HG03457 (cell line): ENCODE results near the gene MICB.
"Not testable (repeated sequence)": the region's sequence is repeated elsewhere in the genome, so short reads cannot be mapped to it uniquely, and the experiment has no call there.

Source experiments
- ATAC-seq: cut with Tn5 transposase; IDR thresholded peaks from one replicate; pipeline ENCODE4 v1.9.1; 2021; ENCODE audit warnings: moderate number of reproducible peaks; ENCODE audit not compliant: unreplicated experiment

MICB gene

DNA sequence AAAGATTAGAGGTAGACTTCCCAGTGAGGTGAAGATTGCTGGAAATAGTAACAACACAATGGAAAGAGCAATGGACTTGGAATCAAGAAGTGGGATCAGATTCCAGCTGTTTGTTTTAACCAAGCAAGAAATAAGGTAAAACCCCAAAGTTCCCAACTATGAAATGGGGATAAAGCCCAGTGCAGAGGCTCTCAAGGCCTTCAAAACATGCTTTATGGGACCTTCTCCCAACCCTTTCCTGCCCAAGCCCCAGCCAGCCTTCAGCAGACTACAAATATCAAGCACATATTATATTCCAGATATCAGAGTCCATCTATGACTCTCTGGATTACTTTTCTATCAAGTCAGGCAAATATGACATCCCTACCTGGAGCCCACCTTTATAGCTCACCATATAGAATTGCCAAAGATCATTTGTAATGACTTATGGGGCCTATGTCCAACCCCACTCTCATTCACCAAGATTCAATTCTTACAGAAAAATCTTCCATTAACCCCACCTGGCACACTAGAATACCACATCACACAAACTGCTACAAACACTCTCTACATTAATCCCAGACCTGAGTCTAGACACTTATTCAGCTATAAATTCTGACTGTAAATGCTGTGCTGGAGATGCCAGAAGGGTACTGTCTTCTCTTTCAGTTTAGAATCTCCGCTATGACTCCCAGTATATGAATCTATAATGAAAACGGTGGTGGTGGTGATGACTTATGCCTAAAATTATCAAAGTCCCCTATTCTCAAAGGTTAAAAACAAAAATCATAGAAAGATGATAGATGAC lies 37.8 kb downstream of the MICB start:
- no peak for ATAC-seq

DNA sequence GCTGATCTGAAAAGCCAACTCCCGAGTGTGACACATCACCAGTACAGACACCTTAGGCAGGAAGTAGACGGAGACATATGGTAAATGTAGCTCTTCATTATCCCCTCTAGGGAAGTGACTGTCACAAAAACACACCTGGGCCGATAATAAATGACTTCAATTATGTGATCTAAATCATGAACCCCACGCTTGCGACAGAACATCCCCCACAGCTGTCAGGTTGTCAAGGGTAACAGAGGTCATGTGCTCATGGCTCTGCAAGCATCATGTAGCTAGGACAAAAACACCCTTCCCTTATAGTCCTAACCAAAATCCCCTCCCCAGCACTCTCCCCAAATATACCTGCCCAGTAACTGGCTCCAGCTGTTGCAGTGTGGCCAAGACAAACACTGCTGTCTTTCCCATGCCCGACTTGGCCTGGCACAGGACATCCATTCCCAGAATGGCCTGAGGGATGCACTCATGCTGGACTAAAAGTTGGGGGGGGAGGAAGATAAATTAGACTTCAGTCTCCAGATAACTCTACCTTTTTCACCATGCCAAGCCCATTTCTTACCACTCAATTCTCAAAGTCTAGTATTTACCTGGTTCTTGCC lies 41.0 kb downstream of the MICB start:
- no peak for ATAC-seq

GRCh38 chr6:31540640-31541039 lies 42.7 kb downstream of the MICB start:
- ATAC-seq: no peak

GRCh38 chr6:31541059-31541657 lies 43.2 kb downstream of the MICB start:
- no peak for ATAC-seq

DNA sequence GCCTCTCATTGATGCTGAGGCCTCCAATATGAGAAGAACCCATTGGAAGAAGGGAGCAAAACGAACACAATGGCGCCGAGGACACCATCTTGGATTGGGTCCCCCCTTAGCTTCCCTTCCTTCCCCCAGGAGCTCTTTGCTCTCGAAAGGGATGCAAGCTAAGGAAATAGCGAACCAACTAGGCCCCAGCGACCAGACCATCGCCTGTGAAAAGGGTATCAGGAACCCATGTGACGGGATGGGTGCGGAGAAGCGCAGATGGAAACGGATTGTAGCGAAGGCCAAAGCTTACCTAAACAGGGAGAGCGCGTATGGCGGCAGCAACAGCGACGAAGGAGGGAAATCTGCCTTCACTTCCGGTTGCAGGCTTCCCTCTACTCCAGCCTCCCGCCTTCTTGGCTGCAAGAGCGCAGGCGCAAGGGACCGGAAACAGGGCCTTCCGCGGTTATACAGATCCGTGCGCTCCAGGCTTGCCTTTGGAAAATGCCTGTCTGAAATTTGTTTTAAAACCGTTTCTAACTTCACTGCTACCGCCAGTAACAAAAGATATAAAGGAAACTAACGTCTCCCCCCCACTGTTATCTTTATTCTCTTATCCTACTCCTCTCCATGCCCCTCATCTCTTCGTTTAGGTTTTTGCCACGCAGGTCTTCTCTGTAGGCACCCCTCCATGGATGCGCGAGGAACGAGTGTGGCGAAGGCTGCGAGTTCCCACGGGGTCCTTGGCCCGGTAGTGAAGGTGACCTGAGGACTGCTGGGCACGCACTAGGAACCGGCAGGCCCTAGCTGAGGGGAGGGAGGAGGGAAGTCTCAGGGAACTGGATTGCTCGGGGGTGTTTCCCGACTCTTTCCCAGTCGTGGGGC lies 43.9 kb downstream of the MICB start, which contains the start of gene DDX39B:
DDX39B (minus strand) TSS at position 346 of the 864 bp plus-strand sequence. CDS start 1,471 bp downstream, outside the sequence.
- ATAC-seq: peak; percentile 39

- no peak for ATAC-seq
These were observed 45.7 kb downstream of the MICB start for GRCh38 chr6:31543639-31544038.

DNA sequence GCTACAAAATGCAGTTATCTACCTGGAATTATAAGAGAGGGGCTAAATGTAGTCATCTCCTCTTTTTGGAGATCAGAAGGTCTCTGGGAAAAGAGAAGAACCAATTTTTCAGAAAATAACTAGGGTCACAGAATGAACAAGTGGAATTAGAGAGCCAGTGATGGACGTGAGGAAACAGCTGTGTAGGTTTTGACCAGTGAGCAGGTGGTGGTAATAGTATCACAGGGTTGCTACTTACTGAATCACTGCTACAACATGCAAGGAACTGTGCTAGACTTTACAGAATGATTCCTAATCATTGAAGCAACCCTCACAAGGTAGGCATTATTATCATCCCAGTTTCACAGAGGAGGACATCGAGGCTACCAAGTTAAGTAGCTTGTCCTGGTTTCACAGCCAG lies 46.7 kb downstream of the MICB start:
- no peak for ATAC-seq

- no peak for ATAC-seq
These were observed 47.3 kb downstream of the MICB start for GRCh38 chr6:31545291-31545690.

DNA sequence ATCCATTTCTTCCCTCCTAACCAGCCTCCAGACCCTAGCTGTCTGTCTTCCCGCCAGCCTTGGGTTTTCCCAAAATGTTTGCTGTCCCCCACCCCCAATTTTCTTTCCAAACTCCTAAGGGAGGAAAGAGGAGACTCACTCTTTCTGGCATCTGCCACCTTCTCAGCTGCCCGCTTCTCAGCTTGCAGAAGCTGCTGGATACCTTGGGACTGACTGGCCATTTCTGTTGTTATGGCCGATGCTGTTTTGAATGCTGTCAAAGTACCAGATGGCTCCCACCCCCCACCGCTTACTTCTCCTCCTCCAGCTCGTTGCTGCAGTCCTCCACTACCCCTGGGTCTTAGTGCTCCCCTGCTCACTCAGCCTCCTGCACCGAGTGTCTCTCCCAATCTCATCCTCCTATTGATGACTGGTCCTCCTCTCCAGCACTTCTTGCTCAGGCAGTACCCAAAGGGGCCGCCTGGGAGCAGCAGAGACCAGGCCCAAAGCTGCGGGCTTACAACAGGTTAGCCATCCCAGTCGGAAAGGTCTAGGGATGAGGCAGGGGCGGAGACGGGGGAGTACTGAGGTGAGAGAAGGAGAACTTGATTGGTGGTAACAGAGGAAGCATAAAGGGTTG lies 48.5 kb downstream of the MICB start, which contains the start of gene ATP6V1G2:
ATP6V1G2 (minus strand) TSS at position 270 of the 619 bp plus-strand sequence; CDS start at position 221, 49 bp downstream.
- no peak for ATAC-seq

- peak; percentile 39 for ATAC-seq
These were observed 49.2 kb downstream of the MICB start, which contains the start of gene NFKBIL1 for GRCh38 chr6:31546958-31547726. Gene NFKBIL1, plus strand, starts transcription at chr6:31547608. Its CDS starts 87 bp downstream, at chr6:31547695.

DNA sequence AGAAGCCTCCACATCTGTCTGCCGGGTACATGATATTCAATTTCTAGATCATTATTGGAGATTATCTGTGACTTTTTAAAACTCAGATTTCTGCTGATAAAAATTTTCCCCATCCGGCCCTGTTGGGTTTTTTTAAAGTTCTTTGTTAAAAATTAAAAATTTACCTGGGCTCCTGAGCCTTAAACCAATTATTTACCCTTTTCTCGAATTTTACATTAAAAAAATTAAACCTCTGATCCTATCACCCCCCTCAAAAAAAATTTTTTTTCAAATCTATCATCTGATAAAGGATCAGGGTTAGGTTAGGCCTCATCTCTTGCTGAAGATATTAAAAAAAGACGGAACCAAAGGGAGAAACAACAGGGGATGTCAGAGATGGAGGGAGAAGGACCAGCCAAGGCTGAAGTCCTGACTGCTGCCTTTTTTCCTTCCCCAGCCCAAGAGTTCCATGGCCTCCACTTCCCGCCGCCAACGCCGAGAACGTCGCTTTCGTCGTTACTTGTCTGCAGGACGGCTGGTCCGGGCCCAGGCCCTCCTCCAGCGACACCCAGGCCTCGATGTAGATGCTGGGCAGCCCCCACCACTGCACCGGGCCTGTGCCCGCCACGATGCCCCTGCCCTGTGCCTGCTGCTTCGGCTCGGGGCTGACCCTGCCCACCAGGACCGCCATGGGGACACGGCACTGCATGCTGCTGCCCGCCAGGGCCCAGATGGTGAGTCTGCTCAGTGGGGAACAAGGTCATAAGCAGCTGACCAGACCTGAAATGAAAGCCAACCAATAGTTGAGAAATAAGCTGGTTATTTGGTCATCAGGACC lies 50.0 kb downstream of the MICB start:
- ATAC-seq: no peak

- ATAC-seq: no peak
These were observed 50.6 kb downstream of the MICB start for GRCh38 chr6:31548544-31548873.

DNA sequence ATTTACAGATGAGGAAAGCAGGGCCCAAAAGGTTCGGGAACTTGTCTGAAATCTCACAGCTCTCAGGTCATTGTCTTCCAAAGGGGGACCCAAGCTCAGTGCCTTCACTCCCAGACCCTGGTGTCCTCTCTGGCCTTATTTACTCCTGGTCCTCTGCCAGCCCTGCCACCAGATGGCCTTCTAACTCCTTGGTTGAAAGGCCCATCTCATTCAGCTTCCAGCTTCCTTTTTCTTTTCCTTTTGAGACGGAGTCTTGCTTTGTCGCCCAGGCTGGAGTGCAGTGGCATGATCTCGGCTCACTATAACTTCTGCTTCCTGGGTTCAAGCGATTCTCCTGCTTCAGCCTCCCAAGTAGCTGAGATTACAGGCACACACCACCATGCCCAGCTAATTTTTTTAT lies 53.4 kb downstream of the MICB start:
- ATAC-seq: not testable (repeated sequence)

DNA sequence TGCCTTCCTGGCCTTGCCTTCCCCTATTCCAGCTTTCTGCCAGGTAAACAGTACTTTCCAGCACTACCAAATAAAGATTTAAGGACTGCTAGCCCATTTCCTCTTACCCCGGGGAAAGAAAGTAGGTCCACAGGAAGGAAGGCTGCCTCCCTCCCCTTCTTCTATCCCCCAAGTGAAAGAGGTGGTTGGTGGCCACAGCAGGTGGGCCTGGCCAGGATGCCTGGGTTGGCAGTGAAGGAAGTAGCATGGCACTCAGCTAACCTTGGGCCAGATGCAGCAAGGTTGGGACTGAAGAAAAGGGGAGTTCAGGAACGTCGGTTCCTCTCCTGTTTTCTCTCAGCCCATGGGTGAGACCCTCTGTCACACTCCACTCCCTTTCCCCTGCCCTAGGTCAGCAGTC lies 58.4 kb downstream of the MICB start:
- no peak for ATAC-seq

DNA sequence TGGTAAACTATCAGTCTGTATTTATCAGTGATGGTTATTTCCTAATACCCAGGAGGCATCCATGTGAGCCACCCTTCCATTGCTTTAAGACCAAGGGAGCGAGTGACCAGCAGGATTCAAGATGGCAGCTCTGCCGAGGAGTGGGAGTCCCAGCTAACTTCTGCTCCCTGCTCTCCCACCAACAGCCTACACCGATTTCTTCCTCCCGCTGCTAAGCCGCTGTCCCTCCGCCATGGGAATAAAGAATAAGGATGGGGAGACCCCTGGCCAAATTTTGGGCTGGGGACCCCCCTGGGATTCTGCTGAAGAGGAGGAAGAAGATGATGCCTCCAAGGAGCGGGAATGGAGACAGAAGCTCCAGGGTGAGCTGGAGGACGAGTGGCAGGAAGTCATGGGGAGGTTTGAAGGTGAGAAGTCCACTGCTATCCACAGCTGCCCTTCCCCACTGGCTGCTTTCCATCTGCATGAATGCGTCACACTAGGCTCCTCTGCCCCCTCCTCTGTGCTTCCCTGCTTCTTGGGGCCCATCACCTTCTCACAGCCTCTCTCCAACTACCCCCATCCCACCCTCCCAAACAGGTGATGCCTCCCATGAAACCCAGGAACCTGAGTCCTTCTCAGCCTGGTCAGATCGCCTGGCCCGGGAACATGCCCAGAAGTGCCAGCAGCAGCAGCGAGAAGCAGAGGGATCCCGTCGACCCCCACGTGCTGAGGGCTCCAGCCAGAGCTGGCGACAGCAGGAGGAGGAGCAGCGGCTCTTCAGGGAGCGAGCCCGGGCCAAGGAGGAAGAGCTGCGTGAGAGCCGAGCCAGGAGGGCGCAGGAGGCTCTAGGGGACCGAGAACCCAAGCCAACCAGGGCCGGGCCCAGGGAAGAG lies 59.7 kb downstream of the MICB start:
- no peak for ATAC-seq

GRCh38 chr6:31558318-31558625 lies 60.3 kb downstream of the MICB start:
- ATAC-seq: no peak

DNA sequence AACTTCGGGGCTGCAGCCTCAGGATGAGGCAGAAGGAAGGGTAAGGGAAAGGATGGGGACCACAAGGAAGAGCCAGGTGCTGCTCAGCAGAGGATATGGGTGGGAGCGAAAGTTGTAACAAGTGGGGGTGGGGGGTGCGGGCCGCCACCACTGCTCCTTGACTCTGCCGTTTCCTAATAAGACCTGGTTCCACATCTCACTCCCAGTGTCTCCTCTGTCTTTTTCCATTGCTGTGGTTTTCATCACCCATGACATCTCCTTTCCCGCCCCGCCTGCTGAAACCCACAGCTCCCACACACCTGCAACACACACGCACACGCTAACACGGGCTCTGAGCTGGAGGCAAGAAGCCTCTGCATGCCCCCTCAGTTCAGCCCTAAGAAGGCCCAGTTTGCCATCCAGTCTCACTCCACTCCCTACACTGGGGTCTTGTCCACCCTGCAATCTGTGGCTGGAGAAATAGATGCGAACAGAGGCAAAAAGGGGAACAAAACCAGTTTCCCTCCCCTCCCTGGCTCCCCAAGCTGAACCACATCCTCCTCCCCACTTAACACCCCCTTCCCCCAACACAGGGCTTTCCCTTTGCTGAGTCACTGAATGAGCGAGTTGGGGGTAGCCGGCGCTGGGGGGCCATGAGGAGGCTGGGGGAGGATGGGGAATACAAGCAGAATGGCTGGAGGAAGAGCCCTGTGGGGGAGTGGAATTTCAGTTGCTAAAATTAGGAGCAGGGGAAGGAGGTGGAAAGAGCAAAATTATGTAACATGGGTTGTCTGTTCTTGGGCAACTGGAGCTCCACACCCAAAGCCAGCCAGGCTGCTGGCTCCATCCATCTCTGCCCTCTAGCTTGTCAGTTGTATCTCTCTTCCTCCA lies 60.9 kb downstream of the MICB start:
- no peak for ATAC-seq
